Caco-2 (cell line): ENCODE results near the gene HNRNPDL. TPM values are rescaled to one million over a fixed set of nuclear protein-coding genes. Genes with fewer than 3 reads are reported as not detected.
A peak's percentile ranks its signal among the peaks of the same experiment; 100 is the strongest.

Experiments used
- BruUV-seq: library from RNA; stranded (reverse); fragments of 400-500 nt; replicated peaks from 2 replicates; lab custom pipeline; 2021; lab: Mats Ljungman, UMichigan
- CTCF ChIA-PET: fragments of 300-600 bp; sonication (Branson Sonifier 250); formaldehyde crosslinking; loops from one replicate; lab custom pipeline; 2022; ENCODE audit warnings: antibody characterized with exemption; lab: Charles Lee
- POLR2A ChIA-PET: fragments of 300-600 bp; sonication (Branson Sonifier 250); formaldehyde crosslinking; loops from one replicate; lab custom pipeline; 2022; ENCODE audit warnings: antibody characterized with exemption; lab: Charles Lee
- DNase-seq, 2 experiments: peaks; one replicate each; pipeline versions ENCODE4 v3.0.0 to v3.0.0-alpha.2; 2020 to 2022
- H3K27me3 ChIP-seq: replicated peaks from 2 replicates; pipeline ENCODE4 v1.6.0; 2011; ENCODE audit warnings: low read length; ENCODE audit not compliant: control insufficient read depth, insufficient read depth
- H3K36me3 ChIP-seq: 2 replicates; pipeline ENCODE4 v1.5.1; 2011; ENCODE audit warnings: low read length; ENCODE audit not compliant: control insufficient read depth, insufficient read depth
- H3K4me1 ChIP-seq: fragments of 250-450 bp; sonication (Bioruptor Pico); 2 replicates; pipeline ENCODE4 v1.5.1; 2020; ENCODE audit warnings: mild to moderate bottlenecking
- H3K4me3 ChIP-seq: 2 replicates; pipeline ENCODE4 v1.5.1; 2011; ENCODE audit warnings: low read depth, mild to moderate bottlenecking, control low read depth, low read length
- H3K9me3 ChIP-seq: fragments of 250-450 bp; sonication (Bioruptor Pico); 2 replicates; pipeline ENCODE4 v1.5.1; 2020; ENCODE audit warnings: mild to moderate bottlenecking, moderate library complexity
- H3K27ac Mint-ChIP-seq: one replicate; pipeline ENCODE4 v1.8.0; 2022; ENCODE audit warnings: mixed read lengths; ENCODE audit not compliant: unreplicated experiment
- H3K27me3 Mint-ChIP-seq: one replicate; pipeline ENCODE4 v1.8.0; 2022; ENCODE audit warnings: mixed read lengths; ENCODE audit not compliant: insufficient read depth, unreplicated experiment
- H3K36me3 Mint-ChIP-seq: one replicate; pipeline ENCODE4 v1.8.0; 2022; ENCODE audit warnings: mild to moderate bottlenecking, mixed read lengths; ENCODE audit not compliant: insufficient read depth, unreplicated experiment
- H3K4me1 Mint-ChIP-seq: one replicate; pipeline ENCODE4 v1.8.0; 2022; ENCODE audit warnings: low read depth, mixed read lengths; ENCODE audit not compliant: unreplicated experiment
- H3K4me3 Mint-ChIP-seq: one replicate; pipeline ENCODE4 v1.8.0; 2022; ENCODE audit warnings: mild to moderate bottlenecking, moderate library complexity, mixed read lengths; ENCODE audit not compliant: unreplicated experiment
- H3K9me3 Mint-ChIP-seq: one replicate; pipeline ENCODE4 v1.8.0; 2022; ENCODE audit warnings: mixed read lengths; ENCODE audit not compliant: unreplicated experiment
- intact Hi-C: fragments of 100-400 bp; cut with micrococcal nuclease; formaldehyde crosslinking; loops from one replicate; pipeline ENCODE4 v1.10.0; 2022; ENCODE audit not compliant: unreplicated experiment
- total RNA-seq: library from RNA; stranded (reverse); gene quantifications from 2 replicates; pipeline ENCODE4 v1.2.3, GENCODE V29; 2022
- TF ChIP-seq, protein P1 (sequence below), 2 experiments: fragments of 200-600 bp in 1 of 2; IDR thresholded peaks; 1 replicate in 1 of 2; 2 replicates in 1 of 2; pipeline versions ENCODE4 v1.5.1 to v1.8.0; 2011 to 2022; ENCODE audit warnings: antibody characterized with exemption in 1 of 2, control low read depth in 1 of 2, inconsistent platforms in 1 of 2, low read depth in 1 of 2, low read length in 1 of 2, mild to moderate bottlenecking in 1 of 2, moderate library complexity in 1 of 2; ENCODE audit not compliant: insufficient read depth in 1 of 2, severe bottlenecking in 1 of 2, unreplicated experiment in 1 of 2

The HNRNPDL gene
- total RNA-seq, 1 experiment from 2014 or later = 341 TPM

GRCh38 chr4:82432596-82432995 lies 2.3 kb upstream of the HNRNPDL start:
- Mint-ChIP-seq H3K27ac (no peak overlapping the region), H3K9me3 (no peaks in the 10 kb centered on the region), H3K27me3 (no peaks in the 10 kb centered on the region), H3K4me3 (peak overlapping the region; percentile 89), H3K4me1 (peaks cover 18% of the 10 kb centered on the region), H3K36me3 (peaks cover 74% of the 10 kb centered on the region)
- no peak overlapping the region for H3K4me3 ChIP-seq
- no peak for DNase-seq
- intact Hi-C loops = no loop called here
- no peaks in the 10 kb centered on the region for H3K27me3 ChIP-seq
- BruUV-seq = no TSS peak
- TF ChIP-seq, protein P1, sequence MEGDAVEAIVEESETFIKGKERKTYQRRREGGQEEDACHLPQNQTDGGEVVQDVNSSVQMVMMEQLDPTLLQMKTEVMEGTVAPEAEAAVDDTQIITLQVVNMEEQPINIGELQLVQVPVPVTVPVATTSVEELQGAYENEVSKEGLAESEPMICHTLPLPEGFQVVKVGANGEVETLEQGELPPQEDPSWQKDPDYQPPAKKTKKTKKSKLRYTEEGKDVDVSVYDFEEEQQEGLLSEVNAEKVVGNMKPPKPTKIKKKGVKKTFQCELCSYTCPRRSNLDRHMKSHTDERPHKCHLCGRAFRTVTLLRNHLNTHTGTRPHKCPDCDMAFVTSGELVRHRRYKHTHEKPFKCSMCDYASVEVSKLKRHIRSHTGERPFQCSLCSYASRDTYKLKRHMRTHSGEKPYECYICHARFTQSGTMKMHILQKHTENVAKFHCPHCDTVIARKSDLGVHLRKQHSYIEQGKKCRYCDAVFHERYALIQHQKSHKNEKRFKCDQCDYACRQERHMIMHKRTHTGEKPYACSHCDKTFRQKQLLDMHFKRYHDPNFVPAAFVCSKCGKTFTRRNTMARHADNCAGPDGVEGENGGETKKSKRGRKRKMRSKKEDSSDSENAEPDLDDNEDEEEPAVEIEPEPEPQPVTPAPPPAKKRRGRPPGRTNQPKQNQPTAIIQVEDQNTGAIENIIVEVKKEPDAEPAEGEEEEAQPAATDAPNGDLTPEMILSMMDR (IDR thresholded peaks at IDR 0.05; ENCODE audit: insufficient read depth in 1 of 2, low read depth in 1 of 2, low read length in 1 of 2, severe bottlenecking in 1 of 2, unreplicated experiment in 1 of 2) = no peak
- POLR2A ChIA-PET = no interaction called here
- peaks cover 20% of the 10 kb centered on the region for H3K4me1 ChIP-seq
- CTCF ChIA-PET = no interaction called here
- peaks cover 1% of the 10 kb centered on the region for H3K36me3 ChIP-seq
- no peaks in the 10 kb centered on the region for H3K9me3 ChIP-seq

- no peak for DNase-seq
- no TSS peak for BruUV-seq
- CTCF ChIA-PET = no interaction called here
- no peak overlapping the region; the same call in 1 of the 2 replicates for H3K4me3 ChIP-seq
- Mint-ChIP-seq H3K27me3 (no peaks in the 10 kb centered on the region), H3K27ac (no peak overlapping the region), H3K4me3 (peak overlapping the region; percentile 89), H3K36me3 (peaks cover 74% of the 10 kb centered on the region), H3K9me3 (no peaks in the 10 kb centered on the region), H3K4me1 (peaks cover 11% of the 10 kb centered on the region)
- intact Hi-C loops = no loop called here
- POLR2A ChIA-PET = interaction anchor here (0.7 kb wide), 1 partner anchor 58 kb away, joined by 3 read pairs; the partner anchor contains the start of gene HNRNPD
- TF ChIP-seq, protein P1 (IDR thresholded peaks at IDR 0.05; ENCODE audit: insufficient read depth in 1 of 2, low read depth in 1 of 2, low read length in 1 of 2, severe bottlenecking in 1 of 2, unreplicated experiment in 1 of 2) = no peak
- peaks cover 1% of the 10 kb centered on the region for H3K36me3 ChIP-seq
- H3K27me3 ChIP-seq = no peaks in the 10 kb centered on the region
- H3K9me3 ChIP-seq = no peaks in the 10 kb centered on the region
- H3K4me1 ChIP-seq = peaks cover 20% of the 10 kb centered on the region
Observed at GRCh38 chr4:82431831-82432230, 1.6 kb upstream of the HNRNPDL start.

DNA sequence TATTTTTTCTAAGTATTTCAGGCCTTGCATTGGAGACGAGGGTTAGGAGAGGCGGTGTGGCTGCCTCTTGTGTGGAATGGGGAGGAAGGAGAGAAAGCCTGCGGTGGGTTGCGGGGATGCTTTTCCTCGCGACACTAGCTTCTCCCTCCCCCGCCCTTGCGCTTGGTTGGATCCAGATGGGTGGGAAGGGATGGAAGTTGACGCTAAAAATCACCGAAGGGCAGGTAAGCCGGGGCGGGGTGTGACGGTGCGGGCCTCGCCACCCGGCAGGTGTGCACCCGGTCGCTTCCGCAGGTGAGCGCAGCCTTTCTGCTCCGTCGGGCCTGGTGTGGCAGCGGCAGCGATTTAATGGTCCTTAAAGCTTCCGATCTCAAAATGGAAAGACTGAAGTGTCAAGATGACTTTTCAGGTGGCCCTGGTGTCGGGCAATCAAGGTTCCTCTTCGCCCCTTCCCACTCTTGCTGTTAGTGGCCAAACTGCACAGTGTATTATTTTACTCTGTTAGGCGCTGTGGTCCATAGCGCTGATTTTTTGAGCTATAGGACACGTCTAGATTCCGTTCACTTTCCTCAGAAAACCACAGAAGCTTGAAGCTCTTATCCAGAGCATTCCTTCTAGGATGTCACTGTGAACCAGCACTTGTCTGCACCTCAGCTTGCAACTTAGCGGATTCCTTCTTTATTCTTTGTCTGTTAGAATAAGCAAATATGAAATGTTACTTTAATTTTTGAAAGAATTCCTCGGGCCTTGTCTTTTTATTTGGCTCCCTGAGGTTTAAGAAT lies 893 bp upstream of the HNRNPDL start:
- ChIA-PET POLR2A (interaction anchor here (0.6 to 0.7 kb wide), 2 partner anchors 57 kb away, joined by 3 read pairs; partner anchors contain the start of gene HNRNPD), CTCF (no interaction called here)
- TSS peak; percentile 52 for BruUV-seq
- Mint-ChIP-seq H3K4me1 (peaks cover 7% of the 10 kb centered on the region), H3K27me3 (no peaks in the 10 kb centered on the region), H3K27ac (peak overlapping the region; percentile 99), H3K9me3 (no peaks in the 10 kb centered on the region), H3K4me3 (peak overlapping the region; percentile 89), H3K36me3 (peaks cover 74% of the 10 kb centered on the region)
- no peaks in the 10 kb centered on the region for H3K9me3 ChIP-seq
- H3K36me3 ChIP-seq = peaks cover 1% of the 10 kb centered on the region
- DNase-seq = peak; percentile 49 to 52
- no peaks in the 10 kb centered on the region for H3K27me3 ChIP-seq
- TF ChIP-seq, protein P1 (IDR thresholded peaks at IDR 0.05; ENCODE audit: insufficient read depth in 1 of 2, low read depth in 1 of 2, low read length in 1 of 2, severe bottlenecking in 1 of 2, unreplicated experiment in 1 of 2) = no peak
- peaks cover 18% of the 10 kb centered on the region for H3K4me1 ChIP-seq
- H3K4me3 ChIP-seq = peak overlapping the region; percentile 98
- intact Hi-C loops = no loop called here
